LHCN-M2 (cell line): Measurements from ENCODE around the gene EIF3L. TPM values are rescaled to one million over a fixed set of nuclear protein-coding genes. Genes with fewer than 3 reads are reported as not detected.

Experiments used
- DNase-seq: peaks from one replicate; pipeline ENCODE4 v3.0.0-alpha.2; 2012; ENCODE audit warnings: low read depth
- total RNA-seq: library from RNA; depleted of rRNA; stranded (reverse); fragments of >200 nt; gene quantifications from 2 replicates; pipeline ENCODE4 v1.2.3, GENCODE V29; 2014

EIF3L gene
- total RNA-seq, 1 experiment from 2014 or later, result 345 TPM

DNA sequence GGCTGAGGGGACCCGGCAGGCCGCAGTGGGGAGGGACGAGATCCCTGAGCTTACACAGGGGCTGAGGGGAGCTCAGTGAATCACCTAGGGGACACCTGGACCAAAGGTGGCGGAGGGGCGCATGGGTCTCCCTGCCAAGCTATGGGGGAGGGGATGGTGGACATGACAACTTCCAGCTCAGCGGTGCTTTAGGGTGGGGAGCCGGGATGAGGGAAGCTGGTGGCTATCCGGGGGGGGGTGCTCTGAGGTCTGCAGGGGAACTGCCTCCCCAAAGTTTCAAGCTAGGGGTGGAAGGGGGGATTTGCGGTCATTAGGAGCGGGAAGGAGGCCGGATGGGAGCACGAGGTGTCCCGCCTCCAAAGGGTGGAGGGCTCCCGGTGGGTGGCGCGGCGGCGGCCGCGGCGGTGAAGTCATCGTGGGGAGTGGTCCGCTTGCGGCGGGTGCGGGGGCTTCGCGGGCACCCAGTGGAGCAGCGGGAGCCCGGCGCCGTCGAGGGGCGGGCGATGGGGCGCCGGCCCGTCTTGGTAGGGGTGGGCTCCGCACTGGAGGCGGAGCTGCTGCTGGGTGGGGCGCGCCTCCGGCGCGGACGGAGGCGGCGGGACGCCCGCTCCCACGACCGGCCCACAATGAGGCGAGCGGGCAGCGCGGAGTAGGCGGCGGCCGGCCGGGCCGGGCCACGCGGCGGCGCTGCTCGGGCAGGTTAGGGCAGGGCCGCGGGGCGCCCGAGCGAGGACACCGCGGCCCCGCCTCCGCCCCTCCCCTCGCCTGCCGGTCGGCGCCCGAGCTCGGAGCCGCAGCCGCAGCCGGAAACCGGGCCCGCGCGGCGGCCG is 56.5 kb downstream of the EIF3L start, which contains the start of gene MICALL1:
Gene MICALL1, plus strand, starts transcription at position 764 of the 830 bp plus-strand sequence. CDS start 126 bp downstream, outside the sequence.
- peak; percentile 69 for DNase-seq

DNA sequence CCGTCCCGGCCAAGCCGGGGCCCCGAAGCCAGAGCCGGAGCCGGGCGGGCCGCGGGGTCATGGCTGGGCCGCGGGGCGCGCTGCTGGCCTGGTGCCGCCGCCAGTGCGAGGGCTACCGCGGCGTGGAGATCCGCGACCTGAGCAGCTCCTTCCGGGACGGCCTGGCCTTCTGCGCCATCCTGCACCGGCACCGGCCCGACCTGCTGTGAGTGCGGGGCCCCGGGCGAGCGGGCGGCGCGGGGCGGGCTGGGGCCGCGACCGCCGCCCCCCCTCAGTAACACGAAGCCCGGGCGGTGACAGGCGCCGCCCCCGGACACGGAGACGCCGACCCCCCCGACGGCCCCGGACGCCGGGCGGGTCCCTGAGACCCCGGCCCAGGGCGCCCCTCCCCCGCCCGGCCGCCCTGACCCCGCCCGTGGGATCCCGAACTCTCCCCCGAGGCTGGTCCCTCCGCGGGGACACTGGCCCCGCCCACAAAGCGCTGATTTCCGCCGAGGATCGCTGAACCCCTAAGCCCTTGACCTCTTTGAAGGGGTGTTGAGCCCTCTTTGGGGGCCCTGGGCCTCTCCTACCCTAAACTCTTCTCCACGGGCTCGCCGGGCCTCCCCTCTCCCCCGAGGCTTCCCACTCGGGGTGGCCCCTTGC is 57.3 kb downstream of the EIF3L start:
- no peak for DNase-seq

DNA sequence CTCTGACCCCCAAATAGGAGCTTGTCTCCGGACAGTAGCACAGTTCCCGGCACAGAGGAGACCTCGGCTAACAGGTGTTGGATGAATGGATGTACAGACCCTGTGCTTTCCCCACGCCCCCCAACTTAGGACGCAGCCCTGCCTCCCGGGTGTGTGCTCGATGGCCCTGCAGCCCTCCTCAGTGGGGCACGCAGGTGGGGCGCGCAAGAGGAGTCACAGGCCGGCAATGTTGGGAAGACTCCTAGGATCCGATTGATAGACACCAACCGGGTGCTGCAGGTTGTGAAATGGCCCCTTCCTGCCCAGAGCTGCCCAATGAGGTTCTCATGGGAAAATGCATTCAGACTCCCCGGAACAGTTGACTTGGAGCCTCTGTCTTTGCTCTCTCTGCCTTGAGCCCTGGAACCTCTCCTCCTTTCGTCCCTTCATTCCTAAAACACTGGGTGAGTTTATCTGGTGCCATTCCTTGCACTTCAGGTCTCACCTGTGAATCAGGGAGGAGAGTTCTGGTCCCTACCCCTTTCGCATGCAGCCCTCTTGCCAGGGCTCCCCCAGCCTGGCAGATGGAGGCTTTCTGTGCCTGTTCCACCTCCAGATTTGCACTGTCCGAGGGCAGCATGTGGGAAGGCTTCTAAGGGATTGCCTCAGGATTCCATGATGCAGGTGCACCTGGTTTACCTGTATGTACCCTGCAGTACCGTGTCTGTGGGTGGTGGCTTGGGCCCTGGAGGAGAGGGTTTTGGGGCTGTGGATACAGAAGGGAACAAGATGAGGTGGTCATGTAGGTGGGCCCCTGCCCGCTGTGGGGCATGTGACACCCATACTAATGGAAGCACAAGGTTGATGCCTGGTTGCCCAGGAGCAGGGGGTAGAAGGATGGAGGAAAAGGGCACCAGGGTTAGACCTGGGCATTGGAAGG is 58.1 kb downstream of the EIF3L start:
- peak; percentile 39 for DNase-seq

DNA sequence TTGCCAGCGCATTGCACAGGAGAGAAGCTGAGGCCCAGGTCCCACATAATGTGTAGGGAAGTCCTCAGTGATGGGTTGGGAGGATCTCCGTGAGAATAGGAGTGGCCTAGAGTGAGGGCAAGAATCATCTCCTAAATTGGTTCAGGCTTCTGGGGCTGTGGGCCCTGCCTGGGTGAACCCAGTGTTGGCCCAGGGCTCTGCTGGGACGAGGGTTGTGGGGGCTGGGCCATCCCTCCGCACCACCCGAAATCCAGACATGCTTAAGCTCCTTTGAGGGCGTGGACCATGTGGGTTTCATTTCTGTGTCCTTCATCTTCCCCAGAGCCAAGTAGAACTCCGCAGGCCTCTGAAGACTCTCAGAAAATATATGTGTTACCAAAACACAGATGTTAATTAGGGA is 60.5 kb downstream of the EIF3L start:
- DNase-seq, result no peak

DNA sequence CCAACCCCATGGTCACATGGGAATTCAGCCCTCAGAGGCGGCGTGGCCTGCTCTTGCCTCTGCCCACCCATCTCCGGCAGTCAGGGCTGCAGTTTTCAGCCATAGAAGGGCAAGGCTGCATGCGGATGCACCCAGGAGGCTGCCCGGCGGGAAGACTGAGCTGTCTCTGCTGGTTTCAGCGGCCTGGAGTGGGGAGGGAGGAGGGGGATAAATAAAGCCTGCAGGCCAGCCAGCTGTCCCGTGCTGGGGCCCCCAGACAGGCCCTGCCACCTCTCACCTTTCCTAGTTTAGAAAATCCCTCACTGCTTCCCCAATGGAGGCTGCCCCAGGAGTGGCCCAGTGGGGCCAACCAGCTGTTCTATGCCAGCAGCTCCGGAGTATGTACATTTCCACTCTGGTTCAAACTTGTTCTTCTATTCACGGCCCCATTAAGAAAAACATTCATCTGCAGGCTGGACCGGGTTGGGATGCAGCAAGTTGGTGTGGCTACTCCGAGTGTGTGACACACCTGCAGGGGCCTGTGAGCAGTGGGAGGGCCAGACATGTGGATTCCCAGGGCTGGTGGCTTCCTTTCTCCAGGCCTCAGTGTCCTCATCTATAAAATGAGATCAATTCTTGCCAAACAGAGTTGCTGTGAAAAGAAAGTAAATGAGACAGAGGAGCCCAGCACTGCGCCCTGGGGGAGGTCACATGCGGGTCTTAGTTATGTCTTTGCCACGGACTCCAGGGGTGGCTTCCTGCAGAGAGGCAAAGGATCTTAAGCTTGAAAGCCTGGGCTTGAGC is 61.9 kb downstream of the EIF3L start:
- no peak for DNase-seq

DNA sequence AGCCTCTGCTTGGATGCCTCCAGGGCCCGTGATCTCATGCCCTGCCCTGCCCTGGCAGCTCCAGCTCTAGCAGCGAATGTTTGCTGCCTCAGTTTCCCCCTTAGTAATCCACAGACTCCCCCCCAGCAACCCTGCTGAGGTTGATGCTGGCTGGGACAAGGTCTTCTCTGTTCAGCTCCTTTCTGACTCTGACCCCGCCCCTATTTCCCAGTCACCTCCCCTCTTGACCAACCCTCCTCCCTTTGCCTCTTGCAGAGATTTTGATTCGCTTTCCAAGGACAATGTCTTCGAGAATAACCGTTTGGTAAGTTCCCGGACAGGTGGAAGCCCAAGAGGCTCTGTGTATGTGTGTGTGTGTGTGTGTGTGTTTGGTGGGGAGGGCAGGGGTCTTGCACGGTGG is 62.5 kb downstream of the EIF3L start:
- DNase-seq, result no peak

DNA sequence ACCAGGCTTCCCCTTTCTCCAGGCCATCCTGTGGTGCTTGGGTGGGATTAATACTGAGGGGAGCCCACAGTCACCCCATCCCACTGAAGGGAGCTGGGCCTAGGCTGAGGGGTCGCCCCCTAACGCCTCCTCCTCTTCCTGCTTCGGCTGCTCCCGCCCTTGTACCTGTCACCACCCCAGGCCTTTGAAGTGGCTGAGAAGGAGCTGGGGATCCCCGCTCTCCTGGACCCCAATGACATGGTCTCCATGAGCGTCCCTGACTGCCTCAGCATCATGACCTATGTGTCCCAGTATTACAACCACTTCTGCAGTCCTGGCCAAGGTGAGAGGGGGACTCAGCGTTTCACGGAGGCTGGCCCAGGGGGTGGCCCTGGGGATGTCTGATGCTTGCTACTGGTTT is 63.0 kb downstream of the EIF3L start:
- DNase-seq, result no peak

DNA sequence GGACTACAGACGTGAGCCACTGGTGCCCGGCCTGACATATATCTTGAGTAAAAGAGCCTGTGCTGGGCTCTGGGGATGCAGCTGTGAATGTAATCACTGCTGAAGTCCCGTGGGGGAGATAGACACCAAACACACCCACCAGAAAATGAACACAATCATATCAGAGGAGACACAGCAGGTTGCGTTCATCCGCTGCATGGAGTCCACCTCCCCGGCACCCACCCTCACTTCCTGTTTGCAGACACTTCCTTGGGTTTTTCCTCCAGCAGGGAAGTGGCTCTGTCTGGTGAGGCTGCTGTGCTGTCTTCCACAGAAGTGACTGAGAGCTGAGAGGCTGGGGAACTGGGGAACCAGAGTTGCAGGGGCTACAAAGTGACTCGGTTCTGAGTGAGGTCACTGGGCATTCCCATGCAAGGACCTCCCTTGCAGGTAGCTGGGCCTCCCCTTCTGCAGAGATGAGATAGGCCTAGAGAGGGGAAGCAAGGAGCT is 64.1 kb downstream of the EIF3L start:
- no peak for DNase-seq

DNA sequence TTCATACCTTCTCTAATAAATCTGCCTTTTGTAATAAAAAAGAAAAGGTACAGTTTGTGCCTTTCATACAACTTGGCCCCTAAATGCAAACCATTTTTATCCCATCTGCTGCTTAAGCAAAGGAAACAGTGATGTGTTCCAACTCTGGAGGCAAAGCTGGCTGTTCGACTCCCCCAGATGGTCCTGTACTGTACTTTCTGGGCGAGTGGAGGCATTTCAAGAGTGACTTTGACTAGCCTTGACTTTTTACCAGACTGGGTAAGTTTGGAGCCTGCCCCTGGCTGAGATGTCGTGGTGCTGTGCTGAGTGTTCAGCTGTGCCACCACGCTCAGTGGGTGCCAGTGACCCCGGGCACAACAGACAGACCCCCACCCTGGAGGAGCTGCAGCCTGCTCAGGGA is 67.1 kb downstream of the EIF3L start:
- DNase-seq, result no peak

DNA sequence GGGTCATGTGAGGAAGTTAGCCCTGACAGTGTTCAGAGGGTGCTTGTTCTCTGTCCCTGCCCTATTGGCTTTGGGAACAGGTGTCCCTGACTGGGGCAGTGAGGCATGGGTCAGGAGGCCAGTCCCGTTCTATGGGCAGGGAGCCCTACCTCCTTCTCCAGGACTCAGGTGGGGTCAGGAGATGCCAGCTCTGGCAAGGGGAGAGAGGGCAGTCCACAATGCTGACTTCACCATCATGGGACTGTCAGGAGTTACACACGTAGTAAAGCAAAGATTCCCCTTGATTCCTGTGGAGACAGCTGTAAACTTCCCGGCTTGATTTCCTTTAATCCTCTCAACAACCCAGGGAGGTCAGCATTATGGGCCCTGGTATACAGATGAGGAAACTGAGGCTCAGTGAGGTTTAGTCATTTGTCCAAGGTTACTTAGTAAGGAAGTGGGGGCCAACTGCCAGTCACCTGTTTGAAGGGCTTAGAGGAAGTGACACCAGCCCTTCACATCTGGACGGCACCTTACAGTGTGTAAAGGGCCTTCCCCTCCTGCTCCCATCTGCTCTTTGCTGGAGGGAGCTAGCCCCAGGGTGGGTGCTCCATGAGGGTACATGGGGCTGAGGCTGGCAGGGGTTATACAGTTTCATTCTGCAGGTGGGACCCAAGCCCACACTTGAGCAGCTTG is 68.8 kb downstream of the EIF3L start:
- no peak for DNase-seq

DNA sequence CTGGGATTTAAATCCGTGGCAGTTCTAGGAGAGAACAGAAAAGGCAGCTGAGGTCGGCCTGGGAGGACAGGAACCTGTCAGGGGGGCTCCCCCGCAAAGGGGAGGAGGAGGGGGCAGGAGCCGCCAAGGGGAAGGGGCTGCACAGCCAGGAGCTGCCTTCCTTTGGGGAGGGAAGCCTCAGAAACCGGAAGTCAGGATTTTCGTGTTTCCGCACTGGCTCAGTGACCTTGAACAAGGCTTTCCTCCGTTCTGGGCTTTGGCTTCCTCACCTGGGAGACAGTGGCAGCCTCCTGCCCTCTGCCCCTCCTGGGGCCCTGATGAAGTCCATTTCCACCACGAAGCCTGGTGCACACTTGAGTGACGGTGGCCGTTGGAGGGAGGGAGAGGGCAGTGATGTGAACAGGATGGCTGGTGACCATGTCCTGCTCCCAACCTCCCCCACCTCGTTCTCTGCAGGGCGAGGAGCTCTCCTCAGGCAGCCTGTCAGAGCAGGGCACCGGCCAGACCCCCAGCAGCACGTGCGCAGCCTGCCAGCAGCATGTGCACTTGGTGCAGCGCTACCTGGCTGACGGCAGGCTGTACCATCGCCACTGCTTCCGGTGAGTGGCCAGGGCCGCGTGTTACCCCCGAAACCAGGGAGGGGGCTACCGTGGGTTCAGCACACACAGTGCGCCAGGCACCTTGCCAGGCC is 69.5 kb downstream of the EIF3L start:
- no peak for DNase-seq

DNA sequence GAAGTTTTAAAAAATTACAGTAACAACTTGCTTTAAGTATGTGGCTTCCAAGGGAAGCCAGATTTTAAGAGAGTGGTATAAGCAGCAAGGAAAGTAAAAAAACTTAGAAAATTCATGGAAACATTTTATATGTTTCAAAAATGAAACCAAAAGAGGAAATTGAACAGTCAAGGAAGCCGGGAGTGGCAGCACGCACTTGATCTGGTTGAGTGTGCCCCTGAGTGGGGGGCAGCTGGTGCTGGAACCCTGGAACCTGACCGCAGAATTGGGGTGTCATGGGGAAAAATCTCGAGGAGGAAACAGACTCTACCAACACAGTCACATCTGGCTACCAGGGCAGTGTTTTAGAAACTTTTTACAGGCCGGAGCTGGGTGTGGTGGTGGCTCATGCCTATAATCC is 70.9 kb downstream of the EIF3L start:
- DNase-seq, result no peak

DNA sequence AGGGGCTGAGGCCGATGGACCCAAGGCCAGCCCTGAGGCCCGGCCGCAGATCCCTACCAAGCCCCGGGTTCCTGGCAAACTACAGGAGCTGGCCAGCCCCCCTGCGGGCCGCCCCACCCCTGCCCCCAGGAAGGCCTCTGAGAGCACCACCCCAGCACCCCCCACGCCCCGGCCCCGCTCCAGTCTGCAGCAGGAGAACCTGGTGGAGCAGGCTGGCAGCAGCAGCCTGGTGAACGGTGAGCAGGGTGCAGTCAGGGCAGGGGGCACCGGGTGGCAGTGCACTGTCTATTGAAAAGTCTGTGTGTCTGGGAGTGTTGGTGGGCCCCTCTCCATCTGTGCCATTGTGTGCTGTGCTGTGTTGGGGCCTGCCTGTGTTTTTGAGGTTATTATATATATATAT is 73.0 kb downstream of the EIF3L start:
- DNase-seq, result no peak

DNA sequence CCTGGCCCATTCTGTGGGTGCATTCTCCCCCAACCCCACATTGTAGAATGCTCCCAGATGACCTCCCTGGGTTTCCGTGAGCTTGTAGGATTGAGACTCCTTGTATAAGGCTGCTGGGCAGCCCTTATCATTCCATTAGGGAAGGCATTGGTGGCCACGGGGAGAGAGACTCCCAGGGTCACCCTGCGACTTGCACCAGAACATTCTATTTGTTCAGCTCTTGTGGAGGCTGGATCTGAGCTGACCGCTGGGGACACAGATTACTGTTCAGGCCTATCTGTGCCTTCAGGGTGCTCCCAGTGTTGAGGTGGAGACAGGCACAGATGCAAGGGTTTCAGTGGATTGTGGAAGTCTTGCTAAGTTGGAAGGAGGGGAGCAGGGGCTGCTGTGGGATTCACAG is 74.7 kb downstream of the EIF3L start:
- no peak for DNase-seq

DNA sequence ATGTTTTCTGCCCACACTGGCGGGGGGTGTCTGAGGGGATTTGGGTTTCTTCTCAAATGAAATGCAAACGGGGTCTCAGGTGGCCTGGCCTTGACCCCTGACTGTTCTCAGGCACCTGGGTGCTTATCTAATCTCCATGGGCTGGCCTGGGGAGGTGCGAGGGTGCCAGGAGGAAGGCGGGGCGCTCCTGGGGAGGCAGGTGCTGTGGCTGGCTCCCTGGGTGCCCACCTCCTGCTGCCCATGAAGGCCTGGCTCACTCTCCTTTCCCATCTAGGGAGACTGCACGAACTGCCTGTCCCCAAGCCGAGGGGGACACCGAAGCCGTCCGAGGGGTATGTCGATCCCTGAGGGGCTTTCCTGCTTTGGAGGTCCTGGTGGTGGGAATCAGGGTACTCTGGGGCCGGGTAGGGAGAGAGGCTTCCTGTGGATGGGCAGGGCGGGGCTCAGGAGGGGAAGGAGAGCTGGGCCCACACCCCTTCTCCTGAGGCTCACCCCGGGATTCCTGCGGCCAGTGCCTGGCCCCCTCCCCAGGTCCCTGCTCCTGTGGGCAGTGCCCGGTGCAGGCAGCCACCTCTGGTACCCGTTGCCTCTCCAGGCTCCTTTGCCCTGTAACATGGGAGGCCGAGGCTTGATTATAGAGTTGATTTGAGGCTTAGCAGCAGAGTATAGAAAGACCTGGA is 75.3 kb downstream of the EIF3L start:
- no peak for DNase-seq

DNA sequence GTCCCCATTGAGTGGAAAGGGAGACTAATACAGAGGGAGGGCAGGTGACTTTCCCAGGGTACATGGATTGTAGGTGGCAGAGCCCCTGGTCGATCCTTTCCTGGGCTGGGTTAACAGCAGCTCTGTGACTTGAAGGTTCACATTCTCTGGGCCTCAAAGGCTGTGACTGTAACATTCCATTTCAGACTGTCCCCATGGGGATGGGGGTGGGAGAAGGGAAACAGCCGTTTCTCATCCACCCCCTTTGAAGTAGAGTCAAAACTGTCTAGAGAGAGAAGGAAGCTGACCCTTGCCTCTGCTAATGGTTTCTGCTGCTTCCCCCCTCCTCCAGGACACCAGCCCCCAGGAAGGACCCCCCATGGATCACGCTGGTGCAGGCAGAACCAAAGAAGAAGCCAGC is 76.1 kb downstream of the EIF3L start:
- no peak for DNase-seq

DNA sequence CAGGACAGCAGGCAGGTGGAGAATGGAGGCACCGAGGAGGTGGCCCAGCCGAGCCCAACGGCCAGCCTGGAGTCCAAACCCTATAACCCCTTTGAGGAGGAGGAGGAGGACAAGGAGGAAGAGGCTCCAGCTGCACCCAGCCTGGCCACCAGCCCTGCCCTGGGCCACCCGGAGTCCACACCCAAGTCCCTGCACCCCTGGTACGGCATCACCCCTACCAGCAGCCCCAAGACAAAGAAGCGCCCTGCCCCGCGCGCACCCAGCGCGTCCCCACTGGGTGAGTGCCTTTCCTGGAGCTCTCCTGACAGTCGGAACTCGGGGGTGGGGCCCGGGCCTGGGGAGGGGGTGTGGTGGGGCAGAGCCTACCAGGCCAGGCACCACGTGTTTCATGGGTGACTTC is 76.5 kb downstream of the EIF3L start:
- no peak for DNase-seq

DNA sequence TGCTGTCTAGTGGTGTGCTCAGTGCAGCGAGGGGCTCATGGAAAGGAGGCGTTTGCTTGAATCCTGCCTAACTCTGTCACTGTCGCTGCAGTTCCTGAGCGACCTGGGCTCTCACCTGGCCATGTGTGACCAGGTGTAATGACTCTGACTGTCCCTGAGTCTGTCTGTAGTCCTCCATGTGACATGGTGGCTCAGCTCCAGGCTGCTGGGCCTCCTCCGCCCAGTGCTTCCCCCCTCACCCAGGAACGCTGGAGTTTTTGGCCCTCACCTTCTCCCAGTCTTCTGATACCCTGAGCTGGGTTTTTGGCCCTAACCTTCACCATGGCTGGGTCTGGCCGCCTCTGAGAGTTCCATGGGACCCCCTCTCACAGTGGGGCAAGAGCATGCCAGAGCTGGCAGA is 77.1 kb downstream of the EIF3L start:
- no peak for DNase-seq
